Measurements from ENCODE around the gene DGKD.

The DGKD gene

GRCh38 chr2:233429175-233429897, 75.0 kb downstream of the DGKD start:
- no peak for DNase-seq (ENCODE audit: low read depth)

- no peak for DNase-seq (ENCODE audit: low read depth)
Observed at GRCh38 chr2:233430081-233430480, 75.8 kb downstream of the DGKD start.

GRCh38 chr2:233430651-233431050, 76.4 kb downstream of the DGKD start:
- DNase-seq (ENCODE audit: low read depth) = no peak

GRCh38 chr2:233433029-233433428, 78.7 kb downstream of the DGKD start:
- DNase-seq (ENCODE audit: low read depth) = no peak

- DNase-seq (ENCODE audit: low read depth) = no peak
Observed at GRCh38 chr2:233433794-233434193, 79.5 kb downstream of the DGKD start.

GRCh38 chr2:233434666-233435330, 80.5 kb downstream of the DGKD start:
- no peak for DNase-seq (ENCODE audit: low read depth)

- DNase-seq (ENCODE audit: low read depth) = no peak
Observed at GRCh38 chr2:233435436-233436190, 81.3 kb downstream of the DGKD start.

- no peak for DNase-seq (ENCODE audit: low read depth)
Observed at GRCh38 chr2:233436191-233436581, 81.9 kb downstream of the DGKD start.

- DNase-seq (ENCODE audit: low read depth) = no peak
Observed at GRCh38 chr2:233436691-233437438, 82.6 kb downstream of the DGKD start.

- DNase-seq (ENCODE audit: low read depth) = no peak
Observed at GRCh38 chr2:233437439-233437955, 83.2 kb downstream of the DGKD start.

- no peak for DNase-seq (ENCODE audit: low read depth)
Observed at GRCh38 chr2:233438573-233439147, 84.4 kb downstream of the DGKD start.

GRCh38 chr2:233439191-233439590, 84.9 kb downstream of the DGKD start:
- DNase-seq (ENCODE audit: low read depth) = no peak

GRCh38 chr2:233440314-233440713, 86.0 kb downstream of the DGKD start:
- no peak for DNase-seq (ENCODE audit: low read depth)

- DNase-seq (ENCODE audit: low read depth) = no peak
Observed at GRCh38 chr2:233440714-233441113, 86.4 kb downstream of the DGKD start.

- no peak for DNase-seq (ENCODE audit: low read depth)
Observed at GRCh38 chr2:233441161-233442027, 87.1 kb downstream of the DGKD start.

GRCh38 chr2:233442028-233442310, 87.7 kb downstream of the DGKD start:
- DNase-seq (ENCODE audit: low read depth) = no peak

- DNase-seq (ENCODE audit: low read depth) = peak; percentile 82
Observed at GRCh38 chr2:233443511-233444183, 89.4 kb downstream of the DGKD start.

GRCh38 chr2:233444501-233444900, 90.2 kb downstream of the DGKD start:
- no peak for DNase-seq (ENCODE audit: low read depth)

- no peak for DNase-seq (ENCODE audit: low read depth)
Observed at GRCh38 chr2:233445152-233445830, 91.0 kb downstream of the DGKD start.

GRCh38 chr2:233446121-233446520, 91.8 kb downstream of the DGKD start:
- DNase-seq (ENCODE audit: low read depth) = no peak
